ENCODE data around the gene CD44.

DNA sequence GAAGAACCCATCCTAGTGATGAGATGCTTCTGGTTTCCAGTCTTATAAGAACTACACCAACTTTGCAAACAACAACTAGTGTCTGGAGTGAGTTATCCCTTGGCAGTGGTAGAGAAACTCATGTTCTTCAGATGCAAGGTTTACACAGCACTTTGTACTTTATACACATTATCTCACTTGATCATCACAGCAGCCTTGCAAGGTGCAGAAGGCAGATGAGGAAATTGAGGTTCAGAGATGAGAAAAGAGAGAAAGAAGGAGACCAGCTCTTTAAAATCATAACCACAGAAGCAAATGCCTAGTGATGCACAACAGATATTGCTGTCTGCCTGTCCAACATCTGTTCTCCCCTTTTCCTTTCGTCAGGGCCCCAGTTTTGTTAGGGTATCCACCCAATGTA lies 16.7 kb upstream of the CD44 start:
- TF ChIP-seq POLR2A (IDR thresholded peaks at IDR 0.05): no peak
- TF ChIP-seq, protein P1, sequence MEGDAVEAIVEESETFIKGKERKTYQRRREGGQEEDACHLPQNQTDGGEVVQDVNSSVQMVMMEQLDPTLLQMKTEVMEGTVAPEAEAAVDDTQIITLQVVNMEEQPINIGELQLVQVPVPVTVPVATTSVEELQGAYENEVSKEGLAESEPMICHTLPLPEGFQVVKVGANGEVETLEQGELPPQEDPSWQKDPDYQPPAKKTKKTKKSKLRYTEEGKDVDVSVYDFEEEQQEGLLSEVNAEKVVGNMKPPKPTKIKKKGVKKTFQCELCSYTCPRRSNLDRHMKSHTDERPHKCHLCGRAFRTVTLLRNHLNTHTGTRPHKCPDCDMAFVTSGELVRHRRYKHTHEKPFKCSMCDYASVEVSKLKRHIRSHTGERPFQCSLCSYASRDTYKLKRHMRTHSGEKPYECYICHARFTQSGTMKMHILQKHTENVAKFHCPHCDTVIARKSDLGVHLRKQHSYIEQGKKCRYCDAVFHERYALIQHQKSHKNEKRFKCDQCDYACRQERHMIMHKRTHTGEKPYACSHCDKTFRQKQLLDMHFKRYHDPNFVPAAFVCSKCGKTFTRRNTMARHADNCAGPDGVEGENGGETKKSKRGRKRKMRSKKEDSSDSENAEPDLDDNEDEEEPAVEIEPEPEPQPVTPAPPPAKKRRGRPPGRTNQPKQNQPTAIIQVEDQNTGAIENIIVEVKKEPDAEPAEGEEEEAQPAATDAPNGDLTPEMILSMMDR (IDR thresholded peaks at IDR 0.05 in 4 of 5, conservative IDR thresholded peaks at IDR 0.05 in 1 of 5): no peak

Data from gastrocnemius medialis (tissue), 4 donors.